HG03378 (cell line): Measurements from ENCODE around the gene PPP1R3C.

Experiments
- ATAC-seq: cut with Tn5 transposase; IDR thresholded peaks from one replicate; pipeline ENCODE4 v1.9.1; 2021; ENCODE audit warnings: mild to moderate bottlenecking, moderate library complexity; ENCODE audit not compliant: unreplicated experiment

PPP1R3C gene

DNA sequence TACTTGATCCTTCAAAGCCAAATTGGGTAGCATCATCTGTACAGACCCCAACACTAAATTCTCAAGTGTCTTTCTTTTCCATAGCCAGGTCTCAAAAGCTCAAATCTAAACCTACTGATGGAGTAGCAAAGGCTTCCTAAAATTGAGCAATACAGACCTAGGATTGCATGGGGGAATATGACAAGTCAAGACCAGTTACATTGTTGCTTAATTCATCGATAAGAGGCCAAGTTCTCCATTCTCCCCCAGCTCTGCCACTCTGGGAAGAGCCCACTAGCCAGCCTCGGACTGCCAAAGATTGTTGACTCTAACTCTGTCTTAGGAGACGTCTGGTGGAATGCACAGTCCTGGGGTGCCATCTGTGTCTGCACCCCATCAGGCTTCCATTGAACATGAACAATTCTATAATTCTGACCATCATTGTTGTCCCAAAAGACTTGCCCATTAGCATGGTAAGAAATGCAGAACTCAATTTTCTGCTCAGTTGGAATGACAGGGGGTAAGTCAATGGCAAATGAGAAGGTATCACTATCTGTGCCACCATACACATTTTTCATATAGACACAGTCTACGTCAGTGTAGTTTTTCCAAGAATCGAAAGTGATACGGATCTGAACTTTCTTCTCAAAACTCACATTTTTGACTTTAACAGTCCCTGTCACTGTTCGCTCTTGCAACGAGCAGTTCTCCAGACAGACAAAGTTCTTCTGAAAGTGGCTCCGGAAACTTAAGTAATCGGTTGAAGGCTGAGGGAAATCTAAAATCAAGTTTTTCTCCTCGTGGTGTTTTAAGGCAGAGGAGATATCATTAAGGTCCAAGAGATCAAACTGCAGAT is 2.9 kb downstream of the PPP1R3C start:
- no peak for ATAC-seq

DNA sequence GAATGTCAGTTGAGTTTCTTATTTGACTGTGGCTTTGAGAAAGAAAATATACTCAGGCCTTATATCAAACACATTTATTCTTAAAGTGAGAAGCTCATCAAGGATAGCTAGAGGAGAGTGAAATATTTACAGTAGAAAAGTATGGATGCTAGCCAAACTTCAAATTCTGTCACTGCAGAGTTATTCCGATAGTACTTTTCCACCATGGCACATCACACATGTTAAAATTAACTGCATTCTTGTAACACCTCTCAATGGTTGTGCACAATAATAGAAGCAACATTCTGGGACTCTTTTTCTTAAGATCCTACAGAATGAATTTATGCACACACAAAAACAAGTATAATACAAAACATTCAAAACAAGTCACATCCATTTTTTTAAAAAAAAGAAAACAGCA is 4.5 kb downstream of the PPP1R3C start:
- ATAC-seq, result no peak

DNA sequence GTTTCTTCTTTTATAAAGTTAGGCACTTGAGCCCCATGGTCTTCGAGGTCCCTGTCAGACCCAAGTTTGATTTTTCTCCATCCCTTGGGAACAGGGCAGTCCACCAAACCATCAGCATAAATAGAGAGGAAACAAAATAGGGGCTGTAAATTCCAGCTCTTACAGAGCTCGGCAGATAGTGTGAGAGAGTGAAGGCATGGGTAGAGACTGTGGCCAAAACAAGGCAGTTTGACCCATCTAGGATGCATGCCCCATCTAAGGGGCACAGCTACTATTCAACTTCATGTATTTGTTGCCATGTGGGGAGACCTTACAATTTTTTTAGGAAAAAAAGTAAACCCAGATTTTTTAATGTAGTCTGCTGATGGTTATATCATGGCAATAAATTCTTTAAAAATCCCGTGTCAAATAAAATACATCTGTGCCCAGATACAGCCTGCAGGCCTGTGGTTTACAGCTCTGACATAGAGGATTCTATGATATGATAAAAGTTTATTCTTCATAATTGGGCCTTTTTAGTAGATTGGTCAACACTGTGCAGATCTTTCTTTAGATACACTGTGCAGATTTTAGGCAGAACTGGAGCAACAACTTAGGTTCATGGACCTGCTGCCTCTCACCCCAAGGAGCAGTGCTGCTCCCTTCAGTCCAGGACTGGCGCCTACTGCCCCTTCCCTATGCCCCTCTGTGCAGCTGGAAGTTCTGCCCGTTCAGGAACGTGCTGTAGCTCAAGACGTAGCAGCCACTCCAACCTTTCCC is 5.3 kb downstream of the PPP1R3C start:
- no peak for ATAC-seq

GRCh38 chr10:91626936-91627335 is 5.9 kb downstream of the PPP1R3C start:
- ATAC-seq, result no peak

GRCh38 chr10:91624633-91625032 is 8.2 kb downstream of the PPP1R3C start:
- ATAC-seq, result no peak

GRCh38 chr10:91622601-91623000 is 10.3 kb downstream of the PPP1R3C start:
- ATAC-seq, result no peak

- no peak for ATAC-seq
These were observed 11.3 kb downstream of the PPP1R3C start for GRCh38 chr10:91621483-91622113.

DNA sequence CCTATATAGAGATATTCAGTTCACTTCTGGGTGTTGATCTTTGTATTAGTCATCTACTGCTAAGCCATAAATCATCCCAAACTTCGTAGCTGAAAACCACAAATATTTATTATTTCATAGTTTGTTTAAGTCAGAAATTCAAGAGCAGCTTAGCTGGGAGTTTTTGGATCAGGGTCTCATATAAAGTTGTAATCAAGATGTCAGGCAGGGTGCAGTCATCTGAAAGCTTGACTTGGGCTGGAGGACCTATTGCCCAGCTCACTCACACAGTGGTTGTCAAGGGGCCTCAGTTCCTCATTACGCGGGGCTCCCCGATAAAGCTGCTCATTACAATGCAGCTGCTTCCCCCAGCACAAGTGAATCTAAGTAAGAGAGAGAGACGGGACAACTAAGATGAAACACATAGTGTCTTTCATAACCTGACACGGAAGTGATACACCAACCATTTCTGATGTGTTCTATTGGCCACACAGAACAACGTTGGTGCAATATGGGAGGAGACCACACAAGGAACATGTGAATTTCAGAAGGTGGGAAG is 15.7 kb downstream of the PPP1R3C start:
- no peak for ATAC-seq

- no peak for ATAC-seq
These were observed 16.7 kb downstream of the PPP1R3C start for GRCh38 chr10:91616137-91616536.

GRCh38 chr10:91614225-91614624 is 18.6 kb downstream of the PPP1R3C start:
- no peak for ATAC-seq

- ATAC-seq, result no peak
These were observed 19.3 kb downstream of the PPP1R3C start for GRCh38 chr10:91613411-91614187.

DNA sequence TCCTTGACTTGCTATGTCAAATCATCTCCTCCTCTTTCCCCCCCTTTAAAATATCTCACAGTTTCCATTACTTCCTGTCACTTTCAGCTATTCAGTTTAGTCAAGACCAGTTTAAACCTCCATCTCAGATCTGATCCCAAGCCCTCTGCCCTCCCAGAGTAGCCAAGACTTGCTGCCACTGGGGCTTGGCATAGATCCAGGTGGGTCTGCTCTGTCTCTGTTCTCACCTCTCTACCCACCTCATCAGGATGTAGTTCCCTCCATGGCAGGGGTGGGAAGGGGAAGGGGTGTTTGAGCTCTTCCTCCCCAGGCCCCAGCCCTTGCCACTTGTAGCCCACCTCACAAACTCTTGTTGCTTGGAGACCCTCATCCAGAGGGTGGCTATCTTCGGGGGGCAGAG is 22.0 kb downstream of the PPP1R3C start:
- no peak for ATAC-seq

- ATAC-seq, result no peak
These were observed 22.4 kb downstream of the PPP1R3C start for GRCh38 chr10:91610444-91610843.

DNA sequence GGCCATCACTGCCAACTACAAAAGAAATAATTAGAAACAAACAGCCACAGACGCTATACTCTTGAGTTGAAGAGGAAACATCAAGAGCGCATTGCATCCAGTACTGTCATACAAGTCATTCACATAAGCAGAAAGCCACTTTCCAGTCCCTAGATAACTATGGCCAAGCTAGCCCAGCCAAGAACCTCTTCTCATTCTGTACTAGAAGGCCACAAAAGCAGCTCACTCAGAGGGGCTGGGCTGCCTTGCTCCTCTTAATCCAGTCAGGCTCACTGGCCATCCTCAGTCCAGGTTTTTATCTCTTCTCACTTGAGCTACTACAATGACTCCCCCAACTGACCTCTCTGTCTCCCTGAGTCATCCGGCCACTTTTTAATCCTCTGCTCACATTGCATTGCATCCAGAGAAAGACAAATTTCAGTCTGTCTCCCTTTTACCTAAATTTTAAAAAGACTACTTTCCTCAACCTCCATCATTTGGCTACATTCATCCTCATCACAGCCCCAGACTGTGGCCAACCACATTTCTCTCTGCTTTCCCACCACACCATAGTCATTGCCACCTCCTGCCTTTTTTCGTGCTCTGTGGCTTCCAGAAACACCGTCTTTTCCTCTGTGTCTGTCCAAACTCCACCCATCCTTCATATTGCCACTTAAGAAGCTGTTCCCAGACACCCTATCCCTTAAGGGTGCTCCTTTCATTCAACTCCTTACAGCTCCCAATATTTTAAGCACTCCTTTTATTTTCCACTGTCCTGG is 25.0 kb downstream of the PPP1R3C start:
- no peak for ATAC-seq

DNA sequence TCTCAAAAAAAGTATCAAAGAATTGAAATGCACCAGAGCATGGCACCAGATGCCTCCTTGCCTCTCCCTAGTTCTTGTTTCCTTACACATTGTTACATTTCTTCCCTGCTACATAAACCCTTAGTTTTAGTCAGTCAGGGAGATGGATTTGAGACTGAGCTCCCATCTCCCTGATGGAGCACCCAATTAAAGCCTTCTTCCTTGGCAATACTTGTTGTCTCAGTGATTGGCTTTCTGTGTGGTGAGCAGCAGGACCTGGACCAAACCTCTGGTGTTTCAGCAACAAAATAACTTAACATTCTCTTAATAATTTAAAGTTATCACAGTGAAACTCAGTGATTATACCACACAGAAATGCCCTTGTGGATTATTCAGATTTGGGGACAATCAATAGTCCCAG is 26.9 kb downstream of the PPP1R3C start:
- no peak for ATAC-seq

DNA sequence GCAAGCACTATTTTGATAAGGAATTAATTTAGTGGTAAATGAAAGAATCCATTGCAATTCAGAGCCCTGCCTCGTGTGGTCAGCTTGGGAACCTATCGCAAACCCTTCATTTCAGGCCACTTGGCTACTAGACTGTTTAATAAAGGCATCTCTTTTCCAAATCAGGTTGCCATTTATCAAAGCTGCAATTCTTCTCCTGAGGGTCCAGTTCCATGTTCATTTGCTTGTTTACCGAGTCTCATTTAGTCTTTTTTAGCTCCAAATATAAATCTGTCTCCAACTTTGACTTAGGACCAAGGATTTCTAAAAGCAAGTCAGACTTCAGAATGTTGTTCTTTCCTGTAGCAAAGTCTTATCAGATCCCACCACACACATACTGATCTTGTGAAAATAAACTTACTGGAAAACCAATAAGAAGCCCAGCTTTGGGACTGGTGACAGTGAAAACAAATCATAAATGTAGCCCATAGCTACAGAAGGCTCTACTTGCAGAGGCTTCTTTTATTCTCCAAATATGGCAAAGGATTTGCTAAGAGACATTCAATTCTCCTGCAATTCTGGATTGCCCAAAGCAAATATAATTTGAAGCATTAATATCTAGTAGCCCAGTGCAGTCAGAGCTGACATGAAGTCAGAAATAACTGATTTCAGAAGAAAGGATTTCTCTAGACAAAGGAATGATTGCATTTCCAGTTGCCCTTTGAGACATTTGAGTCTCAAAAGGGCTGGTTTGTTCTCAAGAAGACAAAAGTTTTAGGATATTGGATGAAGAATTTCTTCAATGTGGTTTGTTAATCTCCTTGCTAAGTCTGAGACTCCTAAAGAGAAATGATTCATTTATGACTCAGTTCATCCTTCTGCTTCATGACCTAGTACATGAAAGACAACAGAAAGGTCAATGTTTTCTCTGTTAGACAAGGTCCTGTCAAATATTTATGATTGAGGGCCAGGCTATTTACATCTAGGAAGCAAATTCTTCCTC is 28.0 kb downstream of the PPP1R3C start:
- ATAC-seq, result no peak

- no peak for ATAC-seq
These were observed 28.9 kb downstream of the PPP1R3C start for GRCh38 chr10:91603931-91604331.

GRCh38 chr10:91602868-91603568 is 29.9 kb downstream of the PPP1R3C start:
- no peak for ATAC-seq
